GM10266 (cell line): Measurements from ENCODE around the gene SH2B3.

ENCODE experiments used
- DNase-seq: peaks from one replicate; pipeline ENCODE4 v3.0.0; 2012; ENCODE audit errors: extremely low spot score
- CTCF ChIP-seq: IDR thresholded peaks from 2 replicates; pipeline ENCODE4 v1.5.1; 2012; ENCODE audit warnings: mild to moderate bottlenecking, low read depth; ENCODE audit not compliant: control insufficient read depth, insufficient read depth; ENCODE audit errors: missing control alignments

The SH2B3 gene

GRCh38 chr12:111410431-111411184 lies 4.9 kb downstream of the SH2B3 start:
- TF ChIP-seq CTCF, result no peak
- no peak for DNase-seq

- TF ChIP-seq CTCF, result no peak
- no peak for DNase-seq
Measured at GRCh38 chr12:111411185-111411764, 5.6 kb downstream of the SH2B3 start.

- DNase-seq, result no peak
Measured at GRCh38 chr12:111412007-111412829, 6.5 kb downstream of the SH2B3 start.

GRCh38 chr12:111412830-111413441 lies 7.2 kb downstream of the SH2B3 start:
- no peak for TF ChIP-seq CTCF
- no peak for DNase-seq

More at GRCh38 chr12:111412007-111412829, 6.5 kb downstream of the SH2B3 start:
- TF ChIP-seq CTCF, result no peak

- DNase-seq, result no peak
- no peak for TF ChIP-seq CTCF
Measured at GRCh38 chr12:111413442-111414086, 7.8 kb downstream of the SH2B3 start.

- DNase-seq, result no peak
- no peak for TF ChIP-seq CTCF
Measured at GRCh38 chr12:111414711-111415252, 9.1 kb downstream of the SH2B3 start.
